Fibroblast of lung (primary cell): ENCODE measurements around the gene WWOX.

Source experiments
- EZH2 ChIP-seq: IDR thresholded peaks from 2 replicates; pipeline ENCODE4 v1.5.1; 2012; ENCODE audit warnings: low read length, control low read depth, mild to moderate bottlenecking; ENCODE audit errors: missing control alignments
- TF ChIP-seq, protein P1 (sequence below), 2 donors: IDR thresholded peaks in 1 of 2; conservative IDR thresholded peaks in 1 of 2; 1 replicate in 1 of 2; 2 replicates in 1 of 2; pipeline ENCODE4 v1.5.1; 2011 to 2012; ENCODE audit warnings: low read length in 2 of 2, control low read depth in 1 of 2, inconsistent platforms in 1 of 2, low read depth in 1 of 2, mild to moderate bottlenecking in 1 of 2

DNA sequence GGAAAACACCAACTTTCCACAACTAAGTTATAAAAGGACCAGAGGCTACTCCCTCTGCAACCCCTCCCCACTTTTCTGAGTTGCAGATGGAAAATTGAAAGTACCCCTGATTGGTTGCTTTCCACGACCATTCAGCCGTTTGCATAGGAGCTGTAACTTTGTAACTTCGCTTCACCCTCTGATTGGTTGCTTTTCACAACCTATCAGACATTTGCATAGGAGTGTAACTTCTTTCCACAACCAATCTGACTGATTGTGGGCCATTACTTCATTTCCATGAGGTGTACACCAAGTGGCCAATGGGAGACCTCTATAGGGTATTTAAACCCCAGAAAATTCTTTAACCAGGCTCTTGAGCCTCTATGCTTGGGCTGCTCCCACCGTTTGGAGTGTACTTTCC is 644.1 kb downstream of the WWOX start:
- TF ChIP-seq, protein P1, sequence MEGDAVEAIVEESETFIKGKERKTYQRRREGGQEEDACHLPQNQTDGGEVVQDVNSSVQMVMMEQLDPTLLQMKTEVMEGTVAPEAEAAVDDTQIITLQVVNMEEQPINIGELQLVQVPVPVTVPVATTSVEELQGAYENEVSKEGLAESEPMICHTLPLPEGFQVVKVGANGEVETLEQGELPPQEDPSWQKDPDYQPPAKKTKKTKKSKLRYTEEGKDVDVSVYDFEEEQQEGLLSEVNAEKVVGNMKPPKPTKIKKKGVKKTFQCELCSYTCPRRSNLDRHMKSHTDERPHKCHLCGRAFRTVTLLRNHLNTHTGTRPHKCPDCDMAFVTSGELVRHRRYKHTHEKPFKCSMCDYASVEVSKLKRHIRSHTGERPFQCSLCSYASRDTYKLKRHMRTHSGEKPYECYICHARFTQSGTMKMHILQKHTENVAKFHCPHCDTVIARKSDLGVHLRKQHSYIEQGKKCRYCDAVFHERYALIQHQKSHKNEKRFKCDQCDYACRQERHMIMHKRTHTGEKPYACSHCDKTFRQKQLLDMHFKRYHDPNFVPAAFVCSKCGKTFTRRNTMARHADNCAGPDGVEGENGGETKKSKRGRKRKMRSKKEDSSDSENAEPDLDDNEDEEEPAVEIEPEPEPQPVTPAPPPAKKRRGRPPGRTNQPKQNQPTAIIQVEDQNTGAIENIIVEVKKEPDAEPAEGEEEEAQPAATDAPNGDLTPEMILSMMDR (conservative IDR thresholded peaks at IDR 0.05 in 1 of 2, IDR thresholded peaks at IDR 0.05 in 1 of 2; ENCODE audit: low read depth in 1 of 2, low read length in 2 of 2) = no peak
- TF ChIP-seq EZH2 = no peak
